Brain microvascular endothelial cell (primary cell): ENCODE results near the gene DMAC2.

Experiments
- DNase-seq: peaks from one replicate; pipeline ENCODE4 v3.0.0-alpha.2; 2020
- H3K27ac ChIP-seq: fragments of 250-450 bp; sonication (Bioruptor Pico); 2 replicates; pipeline ENCODE4 v1.5.1; 2020; ENCODE audit warnings: mild to moderate bottlenecking, moderate library complexity
- H3K27me3 ChIP-seq: fragments of 250-450 bp; sonication (Bioruptor Pico); replicated peaks from 2 replicates; pipeline ENCODE4 v1.5.1; 2020; ENCODE audit warnings: mild to moderate bottlenecking
- H3K36me3 ChIP-seq: fragments of 250-450 bp; sonication (Bioruptor Pico); replicated peaks from 2 replicates; pipeline ENCODE4 v1.5.1; 2020; ENCODE audit warnings: mild to moderate bottlenecking
- H3K4me3 ChIP-seq: 2 replicates; pipeline ENCODE4 v1.5.1; 2011; ENCODE audit warnings: low read depth, mild to moderate bottlenecking, control low read depth, low read length, moderate library complexity
- CTCF ChIP-seq: IDR thresholded peaks from 2 replicates; pipeline ENCODE4 v1.5.1; 2011; ENCODE audit warnings: low read depth, mild to moderate bottlenecking, moderate library complexity, low read length, control low read depth, inconsistent platforms; ENCODE audit errors: missing control alignments
- in situ Hi-C: cut with HindIII; loops from 2 replicates; pipeline ENCODE4 v1.10.0; 2017; ENCODE audit warnings: low sequenced_read_pairs, low pct_ligation_motif_present

Gene DMAC2

GRCh38 chr19:41402010-41402409 lies 37.7 kb downstream of the DMAC2 start:
- Histone ChIP-seq H3K4me3 (no peak overlapping the region), H3K36me3 (no peaks in the 10 kb centered on the region), H3K27me3 (no peaks in the 10 kb centered on the region), H3K27ac (no peak overlapping the region)
- no peak for TF ChIP-seq CTCF
- no peak for DNase-seq
- in situ Hi-C loops: no loop called here

- in situ Hi-C loops: no loop called here
- DNase-seq: no peak
- Histone ChIP-seq H3K4me3 (no peak overlapping the region), H3K27ac (no peak overlapping the region), H3K36me3 (no peaks in the 10 kb centered on the region), H3K27me3 (no peaks in the 10 kb centered on the region)
- TF ChIP-seq CTCF: no peak
These were observed 38.2 kb downstream of the DMAC2 start for GRCh38 chr19:41401483-41401882.

- in situ Hi-C loops: no loop called here
- no peak for DNase-seq
- Histone ChIP-seq H3K27ac (no peak overlapping the region), H3K4me3 (no peak overlapping the region), H3K36me3 (no peaks in the 10 kb centered on the region), H3K27me3 (no peaks in the 10 kb centered on the region)
- no peak for TF ChIP-seq CTCF
These were observed 40.2 kb downstream of the DMAC2 start for GRCh38 chr19:41399525-41399924.

- H3K27me3 ChIP-seq: no peaks in the 10 kb centered on the region
- no peak overlapping the region for H3K27ac ChIP-seq
- no peak for TF ChIP-seq CTCF
- DNase-seq: no peak
- H3K36me3 ChIP-seq: no peaks in the 10 kb centered on the region
- H3K4me3 ChIP-seq: no peak overlapping the region
- in situ Hi-C loops: no loop called here
These were observed 40.6 kb downstream of the DMAC2 start for GRCh38 chr19:41399091-41399490.

GRCh38 chr19:41398598-41398997 lies 41.1 kb downstream of the DMAC2 start:
- Histone ChIP-seq H3K4me3 (peak overlapping the region; percentile 73), H3K36me3 (no peaks in the 10 kb centered on the region), H3K27ac (no peak overlapping the region), H3K27me3 (no peaks in the 10 kb centered on the region)
- DNase-seq: no peak
- no peak for TF ChIP-seq CTCF
- in situ Hi-C loops: no loop called here

- in situ Hi-C loops: no loop called here
- no peaks in the 10 kb centered on the region for H3K36me3 ChIP-seq
- peak overlapping the region; percentile 96 for H3K27ac ChIP-seq
- H3K4me3 ChIP-seq: peak overlapping the region; percentile 73
- DNase-seq: no peak
- TF ChIP-seq CTCF: no peak
- no peaks in the 10 kb centered on the region for H3K27me3 ChIP-seq
These were observed 41.7 kb downstream of the DMAC2 start for GRCh38 chr19:41398050-41398418.
